ENCODE measurements around the gene PNCK.

DNA sequence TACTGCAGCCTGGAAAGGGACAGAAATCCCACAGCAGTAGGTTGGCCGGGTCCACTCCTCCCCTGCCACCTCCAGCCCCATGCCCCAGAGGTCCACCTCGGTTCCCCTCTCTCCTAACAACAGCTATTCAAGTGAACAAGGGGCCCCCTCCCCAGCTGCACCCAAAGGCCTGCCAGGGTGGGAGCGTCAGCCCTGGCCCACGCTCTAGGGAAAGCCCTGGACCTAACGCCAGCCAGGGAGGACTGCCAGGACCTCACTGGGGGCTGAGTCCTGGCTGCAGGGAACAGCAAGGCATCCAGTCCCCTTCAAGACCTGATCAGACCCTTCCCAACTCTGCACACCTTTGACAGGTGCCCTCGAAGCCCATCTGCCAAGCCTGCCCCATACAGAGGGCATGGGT lies 27.4 kb upstream of the PNCK start:
- TF ChIP-seq, protein P1, sequence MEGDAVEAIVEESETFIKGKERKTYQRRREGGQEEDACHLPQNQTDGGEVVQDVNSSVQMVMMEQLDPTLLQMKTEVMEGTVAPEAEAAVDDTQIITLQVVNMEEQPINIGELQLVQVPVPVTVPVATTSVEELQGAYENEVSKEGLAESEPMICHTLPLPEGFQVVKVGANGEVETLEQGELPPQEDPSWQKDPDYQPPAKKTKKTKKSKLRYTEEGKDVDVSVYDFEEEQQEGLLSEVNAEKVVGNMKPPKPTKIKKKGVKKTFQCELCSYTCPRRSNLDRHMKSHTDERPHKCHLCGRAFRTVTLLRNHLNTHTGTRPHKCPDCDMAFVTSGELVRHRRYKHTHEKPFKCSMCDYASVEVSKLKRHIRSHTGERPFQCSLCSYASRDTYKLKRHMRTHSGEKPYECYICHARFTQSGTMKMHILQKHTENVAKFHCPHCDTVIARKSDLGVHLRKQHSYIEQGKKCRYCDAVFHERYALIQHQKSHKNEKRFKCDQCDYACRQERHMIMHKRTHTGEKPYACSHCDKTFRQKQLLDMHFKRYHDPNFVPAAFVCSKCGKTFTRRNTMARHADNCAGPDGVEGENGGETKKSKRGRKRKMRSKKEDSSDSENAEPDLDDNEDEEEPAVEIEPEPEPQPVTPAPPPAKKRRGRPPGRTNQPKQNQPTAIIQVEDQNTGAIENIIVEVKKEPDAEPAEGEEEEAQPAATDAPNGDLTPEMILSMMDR (conservative IDR thresholded peaks at IDR 0.05; ENCODE audit: low read depth in 2 of 2) = no peak
- TF ChIP-seq POLR2AphosphoS5 (IDR thresholded peaks at IDR 0.05; ENCODE audit: low read depth) = no peak

Data from GM23338 (cell line).